Iris pigment epithelial cell (primary cell): ENCODE data around the gene SOX6.

Source experiments
- DNase-seq: peaks from one replicate; pipeline ENCODE4 v3.0.0-alpha.2; 2011; ENCODE audit warnings: low read depth

Gene SOX6

GRCh38 chr11:15957234-15957633 is 399.1 kb downstream of the SOX6 start:
- DNase-seq, result no peak

DNA sequence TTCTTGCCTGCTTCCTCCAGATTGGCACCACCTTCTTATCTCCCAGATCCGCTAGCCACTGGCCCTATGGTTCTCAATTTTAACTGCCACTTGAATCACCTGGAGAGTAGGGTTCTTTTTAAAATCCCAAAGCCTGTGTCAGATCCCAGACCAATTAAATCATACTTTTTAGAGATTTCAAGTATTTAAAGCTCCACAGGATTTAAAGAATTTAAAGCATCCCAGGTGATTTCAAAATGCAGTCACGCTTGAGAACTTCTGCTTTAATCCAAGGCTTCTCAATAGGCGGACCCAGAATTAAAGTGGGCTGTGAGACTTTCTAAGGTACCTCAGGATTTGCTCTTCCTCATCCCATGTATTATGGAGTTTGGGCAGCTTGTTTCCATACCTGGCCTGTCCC is 400.0 kb downstream of the SOX6 start:
- DNase-seq, result no peak

DNA sequence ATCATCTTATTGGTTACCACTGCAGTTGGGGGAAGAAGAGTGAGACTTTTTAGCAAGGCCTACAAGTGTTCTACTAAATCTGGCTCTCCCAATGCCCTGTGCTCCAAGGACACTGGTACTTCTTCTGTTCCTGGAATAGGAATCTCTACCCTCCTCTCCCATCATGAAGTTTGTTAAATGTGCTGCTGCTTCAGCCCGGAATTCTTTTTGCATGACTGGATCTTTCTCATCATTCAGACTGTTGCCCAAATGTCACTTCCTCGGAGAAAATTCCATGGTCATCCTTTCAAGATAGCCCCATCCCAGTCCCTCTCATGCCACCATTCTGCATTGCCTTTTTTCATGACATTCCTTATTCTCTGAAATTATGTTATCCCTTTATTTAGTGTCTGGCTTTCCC is 400.8 kb downstream of the SOX6 start:
- DNase-seq, result no peak

DNA sequence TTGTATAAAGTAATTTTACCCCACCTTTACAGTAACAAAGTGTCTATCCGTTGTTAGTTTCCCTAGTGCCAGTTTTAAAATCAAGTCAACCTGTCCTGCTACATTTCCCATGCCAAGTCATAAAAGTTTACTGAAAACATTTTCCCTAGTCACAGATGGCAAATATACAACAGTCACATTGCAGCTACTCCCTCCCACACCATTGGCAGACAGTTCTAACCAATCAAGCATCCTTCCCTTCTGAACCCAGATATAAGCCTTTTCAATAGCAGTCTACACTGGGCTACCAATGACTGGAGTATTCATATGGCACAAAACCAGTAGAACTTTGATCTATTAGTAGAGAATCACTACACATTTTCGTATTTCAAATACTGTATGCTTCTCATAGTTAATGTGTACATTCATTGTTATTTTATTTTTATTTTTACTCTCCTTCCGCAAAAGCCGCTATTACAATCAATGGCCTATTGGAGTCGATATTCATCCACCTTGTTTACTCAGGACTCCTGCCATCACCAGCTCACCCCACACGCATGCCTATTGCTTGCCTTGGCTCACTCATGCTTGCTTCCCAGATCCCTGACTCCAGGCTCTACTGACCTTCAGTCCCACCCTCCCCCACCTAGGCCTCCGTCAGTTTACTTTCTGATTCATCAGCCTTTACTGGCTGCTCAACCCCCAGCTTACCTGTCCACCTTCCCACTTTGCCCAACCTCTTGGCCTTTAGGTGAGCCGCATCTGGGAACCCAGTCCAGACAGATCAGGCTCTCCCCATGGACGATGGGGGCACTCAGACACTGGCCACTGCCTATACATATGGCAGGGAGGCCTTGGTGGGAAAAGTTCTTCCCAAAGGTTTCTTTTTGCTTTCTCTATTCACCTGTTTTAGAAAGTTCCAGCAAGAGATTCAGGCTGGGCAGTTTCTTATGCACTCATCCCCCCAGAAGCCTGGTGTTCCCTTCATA is 408.4 kb downstream of the SOX6 start:
- DNase-seq, result no peak

DNA sequence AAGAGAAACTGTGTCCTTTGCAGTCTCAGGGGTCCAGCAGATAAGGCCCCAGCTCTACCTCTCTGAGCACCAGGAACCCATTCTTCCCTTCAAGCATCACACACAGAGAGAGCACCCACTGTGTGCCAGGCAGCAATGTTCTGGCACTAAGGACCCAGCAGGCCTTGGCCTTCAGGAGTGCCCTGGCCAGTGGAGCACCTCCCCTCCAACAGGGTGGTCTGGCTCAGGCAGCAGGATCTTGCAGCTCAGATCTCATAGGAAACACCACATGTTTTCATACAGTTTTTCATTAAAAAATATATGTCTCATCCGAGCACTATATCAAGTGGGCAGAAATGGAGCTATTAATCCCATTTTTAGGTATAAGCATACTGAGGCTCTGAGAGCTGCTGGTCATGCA is 410.6 kb downstream of the SOX6 start:
- no peak for DNase-seq

DNA sequence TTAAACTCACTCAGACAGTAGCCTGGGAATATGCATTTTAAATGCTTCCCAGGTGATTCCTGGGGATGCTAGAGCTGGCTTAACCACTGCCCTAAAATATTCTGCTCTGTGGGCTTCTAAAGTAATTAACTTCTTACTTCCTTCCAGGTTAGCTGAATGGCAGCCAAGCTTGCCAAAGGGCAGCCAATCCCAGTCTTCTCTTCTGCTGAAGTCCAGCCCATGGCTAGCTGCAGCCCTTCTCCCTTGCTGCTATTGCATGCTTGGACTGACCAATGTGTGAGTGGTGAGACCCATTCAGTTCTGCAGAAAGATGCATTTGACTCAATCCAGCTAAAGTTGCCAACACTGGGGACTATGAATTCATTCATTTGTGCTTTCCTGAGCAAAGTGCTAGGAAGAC is 411.9 kb downstream of the SOX6 start:
- no peak for DNase-seq

- no peak for DNase-seq
Observed at GRCh38 chr11:15943418-15944197, 412.7 kb downstream of the SOX6 start.

GRCh38 chr11:15942936-15943335 is 413.4 kb downstream of the SOX6 start:
- no peak for DNase-seq

- DNase-seq, result no peak
Observed at GRCh38 chr11:15942126-15942525, 414.2 kb downstream of the SOX6 start.

- peak; percentile 23 for DNase-seq
Observed at GRCh38 chr11:15941206-15941770, 415.1 kb downstream of the SOX6 start.

DNA sequence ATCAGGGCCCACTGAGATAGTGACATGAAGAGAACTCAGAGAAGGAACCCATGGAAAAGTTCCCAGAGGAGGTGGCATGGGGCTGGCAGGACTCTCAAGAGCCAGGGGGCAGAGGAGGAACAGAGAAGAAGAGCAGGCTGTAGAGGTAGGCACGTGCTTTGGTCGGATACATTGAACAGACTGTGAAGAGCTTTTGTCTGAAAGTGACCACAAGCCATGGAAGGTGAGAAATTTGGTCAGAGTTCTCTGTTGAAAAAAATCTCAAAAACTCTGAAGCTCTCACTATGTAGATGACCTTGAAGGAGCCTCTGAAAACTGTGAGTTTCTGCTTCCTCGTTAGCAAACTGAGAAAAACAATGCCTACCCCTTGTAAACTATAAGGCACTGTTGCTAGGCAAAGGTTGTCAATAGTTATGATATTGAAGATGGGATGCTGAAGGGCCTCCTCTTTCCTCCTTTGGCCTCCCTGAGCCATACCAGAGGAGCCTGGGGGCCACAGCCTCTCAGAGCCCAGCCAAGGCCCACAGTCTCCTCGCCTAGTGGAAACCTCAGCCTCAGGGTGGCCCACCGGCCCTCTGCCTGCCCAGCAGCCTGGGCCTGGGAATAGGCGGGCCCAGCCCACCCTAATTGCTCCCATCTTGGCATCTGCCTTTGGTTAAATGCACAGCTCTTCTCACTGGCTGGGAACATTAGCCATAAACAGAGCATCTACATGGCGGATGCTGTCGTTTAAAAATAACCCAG is 415.7 kb downstream of the SOX6 start:
- no peak for DNase-seq

DNA sequence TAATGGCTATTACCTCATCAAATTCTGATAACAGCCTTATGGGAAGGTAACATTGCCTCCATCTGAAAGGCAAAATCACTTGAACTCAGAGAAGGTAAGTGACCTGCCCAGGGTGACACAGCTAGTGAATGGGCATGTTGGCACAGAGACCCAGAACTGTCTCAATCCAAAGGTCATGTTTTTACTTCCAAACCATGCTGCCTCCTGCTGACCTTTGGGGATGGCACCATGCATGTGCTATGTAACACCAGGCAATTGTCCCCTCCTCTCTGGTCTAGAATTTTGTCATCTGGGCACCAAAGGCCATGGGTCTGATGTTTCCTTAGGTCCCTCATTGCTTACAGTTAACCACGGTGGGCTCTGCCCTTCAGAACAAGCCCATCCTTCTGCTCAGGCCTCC is 417.4 kb downstream of the SOX6 start:
- no peak for DNase-seq

- no peak for DNase-seq
Observed at GRCh38 chr11:15938121-15938611, 418.2 kb downstream of the SOX6 start.

GRCh38 chr11:15937601-15938120 is 418.7 kb downstream of the SOX6 start:
- no peak for DNase-seq

GRCh38 chr11:15936011-15936410 is 420.3 kb downstream of the SOX6 start:
- no peak for DNase-seq

GRCh38 chr11:15935373-15935772 is 421.0 kb downstream of the SOX6 start:
- DNase-seq, result no peak

- DNase-seq, result no peak
Observed at GRCh38 chr11:15933886-15934625, 422.3 kb downstream of the SOX6 start.

DNA sequence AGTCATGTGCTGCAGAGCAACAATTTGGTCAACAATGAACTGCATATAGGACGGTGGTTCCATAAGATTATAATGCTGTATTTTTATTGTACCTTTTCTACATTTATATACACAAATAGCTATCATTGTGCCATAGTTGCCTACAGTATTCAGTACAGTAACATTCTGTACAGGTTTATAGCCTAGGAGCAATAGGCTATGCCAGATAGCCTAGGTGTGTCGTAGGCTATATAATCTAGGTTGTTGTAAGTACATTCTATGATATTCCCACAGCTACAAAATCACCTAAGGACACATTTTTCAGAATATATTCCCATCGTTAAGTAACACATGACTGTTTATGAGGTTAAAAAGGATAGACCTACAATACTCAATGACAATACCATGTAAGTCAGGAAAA is 423.9 kb downstream of the SOX6 start:
- DNase-seq, result no peak

DNA sequence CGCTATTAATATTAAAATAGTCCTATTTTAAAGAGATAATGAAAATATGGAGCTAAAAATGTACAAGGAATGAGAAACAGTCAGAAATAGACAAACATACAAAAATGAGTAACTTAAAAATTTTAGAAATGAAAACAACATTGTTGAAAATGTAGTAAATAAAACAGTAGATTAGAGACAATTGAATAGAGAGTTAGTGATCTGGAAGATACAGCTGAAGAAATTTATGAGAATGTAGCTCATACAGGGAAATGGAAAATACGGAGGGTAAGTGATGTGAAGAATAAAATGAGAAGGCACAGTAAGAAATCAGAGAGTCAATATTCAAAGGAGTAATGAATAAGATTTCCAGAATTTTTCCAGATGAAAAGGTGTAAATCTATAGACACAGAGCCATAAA is 424.8 kb downstream of the SOX6 start:
- DNase-seq, result no peak

DNA sequence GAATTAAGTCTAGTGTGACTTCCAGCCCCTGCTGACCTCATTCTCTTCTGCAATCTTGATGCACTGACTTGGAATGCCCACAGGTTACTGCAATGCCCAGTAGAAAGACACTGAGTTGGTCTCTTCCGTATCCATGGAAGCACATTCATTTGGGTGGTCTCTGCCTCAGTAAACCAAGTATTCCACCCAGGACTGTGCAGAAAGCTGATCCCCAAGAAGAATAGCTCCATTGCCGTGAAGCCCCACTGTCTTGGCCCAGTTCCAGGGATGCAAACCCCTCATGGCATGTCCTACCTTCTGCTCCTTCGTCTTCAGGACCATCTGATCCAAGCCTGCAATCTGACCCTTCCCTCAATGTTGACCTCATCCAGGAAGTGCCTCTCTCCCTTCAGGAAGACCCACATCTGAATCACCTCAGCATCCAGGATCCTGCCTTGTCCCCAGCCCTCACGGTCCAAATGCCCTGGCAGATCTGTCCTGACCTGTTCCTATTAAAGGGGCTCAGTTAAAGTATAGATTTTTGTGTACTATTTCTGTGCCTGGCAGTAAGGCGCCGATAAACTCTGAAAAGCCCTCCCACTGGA is 425.8 kb downstream of the SOX6 start:
- DNase-seq, result no peak
